Sigmoid colon (tissue), 4 donors: Measurements from ENCODE around the gene TTYH3.

Experiments
- EP300 ChIP-seq, 4 donors: sonication (generic); formaldehyde crosslinking; IDR thresholded peaks; one replicate each; pipeline ENCODE4 v1.6.1; 2017; ENCODE audit warnings: antibody characterized with exemption in 4 of 4
- POLR2A ChIP-seq, 2 donors: fragments of 450-650 bp; IDR thresholded peaks; one replicate each; pipeline ENCODE4 v1.6.1; 2016; ENCODE audit warnings: antibody characterized with exemption in 2 of 2, mild to moderate bottlenecking in 2 of 2, moderate library complexity in 2 of 2
- TF ChIP-seq, protein P1 (sequence below), 4 experiments: fragments of 450-650 bp in 3 of 4; fragments of 200-600 bp in 1 of 4; IDR thresholded peaks; one replicate each; pipeline ENCODE4 v1.5.1; 2016 to 2019; ENCODE audit warnings: antibody characterized with exemption in 4 of 4, mild to moderate bottlenecking in 3 of 4, moderate library complexity in 2 of 4

DNA sequence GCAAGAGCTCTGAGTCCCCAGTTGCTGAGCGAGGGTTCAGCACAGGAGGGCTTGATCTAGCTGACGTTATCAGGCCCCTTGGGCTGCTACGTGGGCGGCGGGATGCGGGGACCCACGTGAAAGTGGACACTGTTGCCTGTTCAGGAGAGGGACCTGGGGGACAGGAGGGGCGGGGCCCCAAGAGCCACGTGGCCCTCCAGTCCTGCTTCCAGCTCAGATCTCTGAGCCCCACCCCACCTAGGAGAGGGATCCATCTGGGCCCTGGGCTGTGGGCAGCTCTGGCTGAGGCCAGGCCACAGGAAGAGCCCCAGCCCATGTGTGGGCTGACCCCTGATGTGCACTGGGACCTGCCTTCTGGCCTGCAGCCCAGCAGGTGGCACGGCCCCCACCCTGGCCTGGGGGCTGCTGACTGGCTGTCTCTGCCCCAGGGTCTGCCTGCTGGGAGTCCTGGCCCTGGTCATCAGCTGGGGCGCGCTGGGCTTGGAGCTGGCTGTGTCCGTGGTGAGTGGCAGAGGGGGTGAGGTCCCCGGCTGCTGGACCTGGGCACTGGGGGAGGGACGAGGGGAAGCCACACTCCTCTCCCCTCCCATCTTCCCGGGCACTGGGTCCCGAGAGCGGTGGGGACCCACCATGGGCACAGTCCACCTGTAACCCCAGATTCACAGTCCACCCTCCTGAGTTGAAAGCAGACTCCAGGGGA is 17.5 kb downstream of the TTYH3 start:
- TF ChIP-seq POLR2A (IDR thresholded peaks at IDR 0.05) (no peak), EP300 (IDR thresholded peaks at IDR 0.05) (no peak)
- TF ChIP-seq, protein P1, sequence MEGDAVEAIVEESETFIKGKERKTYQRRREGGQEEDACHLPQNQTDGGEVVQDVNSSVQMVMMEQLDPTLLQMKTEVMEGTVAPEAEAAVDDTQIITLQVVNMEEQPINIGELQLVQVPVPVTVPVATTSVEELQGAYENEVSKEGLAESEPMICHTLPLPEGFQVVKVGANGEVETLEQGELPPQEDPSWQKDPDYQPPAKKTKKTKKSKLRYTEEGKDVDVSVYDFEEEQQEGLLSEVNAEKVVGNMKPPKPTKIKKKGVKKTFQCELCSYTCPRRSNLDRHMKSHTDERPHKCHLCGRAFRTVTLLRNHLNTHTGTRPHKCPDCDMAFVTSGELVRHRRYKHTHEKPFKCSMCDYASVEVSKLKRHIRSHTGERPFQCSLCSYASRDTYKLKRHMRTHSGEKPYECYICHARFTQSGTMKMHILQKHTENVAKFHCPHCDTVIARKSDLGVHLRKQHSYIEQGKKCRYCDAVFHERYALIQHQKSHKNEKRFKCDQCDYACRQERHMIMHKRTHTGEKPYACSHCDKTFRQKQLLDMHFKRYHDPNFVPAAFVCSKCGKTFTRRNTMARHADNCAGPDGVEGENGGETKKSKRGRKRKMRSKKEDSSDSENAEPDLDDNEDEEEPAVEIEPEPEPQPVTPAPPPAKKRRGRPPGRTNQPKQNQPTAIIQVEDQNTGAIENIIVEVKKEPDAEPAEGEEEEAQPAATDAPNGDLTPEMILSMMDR (IDR thresholded peaks at IDR 0.05) = no peak
